Uterus (tissue), 4 donors: ENCODE results near the gene CEP120. TPM values are rescaled to one million over a fixed set of nuclear protein-coding genes. Genes with fewer than 3 reads are reported as not detected.

Source experiments
- DNase-seq, 2 donors: peaks; one replicate each; pipeline ENCODE4 v3.0.0-alpha.2; 2019 to 2020
- H3K27ac ChIP-seq, 2 donors: fragments of 200-600 bp; sonication (generic); 1 replicate in 1 of 2; 2 replicates in 1 of 2; pipeline ENCODE4 v1.5.1; 2016 to 2018
- H3K27me3 ChIP-seq, 2 donors: fragments of 200-600 bp; sonication (generic); one replicate each; pipeline ENCODE4 v1.5.1; 2018 to 2019; ENCODE audit warnings: control low read depth in 1 of 2
- H3K36me3 ChIP-seq, 2 donors: fragments of 200-600 bp; sonication (generic); one replicate each; pipeline ENCODE4 v1.5.1; 2019; ENCODE audit warnings: control low read depth in 1 of 2
- H3K4me1 ChIP-seq, 2 donors: fragments of 200-600 bp; sonication (generic); one replicate each; pipeline ENCODE4 v1.5.1; 2018 to 2019; ENCODE audit warnings: control low read depth in 1 of 2
- H3K4me3 ChIP-seq, 2 donors: fragments of 200-600 bp; sonication (generic); 1 replicate in 1 of 2; 2 replicates in 1 of 2; pipeline ENCODE4 v1.5.1; 2018 to 2019; ENCODE audit warnings: mild to moderate bottlenecking in 1 of 2
- H3K9me3 ChIP-seq, 2 donors: fragments of 200-600 bp; sonication (generic); one replicate each; pipeline ENCODE4 v1.5.1; 2019; ENCODE audit warnings: control low read depth in 1 of 2
- POLR2A ChIP-seq, 2 donors: fragments of 450-650 bp; IDR thresholded peaks; one replicate each; pipeline ENCODE4 v1.6.1; 2016; ENCODE audit warnings: antibody characterized with exemption in 2 of 2, mild to moderate bottlenecking in 1 of 2, moderate library complexity in 1 of 2
- intact Hi-C: fragments of 100-400 bp; cut with DNase I; formaldehyde crosslinking; loops from one replicate; pipeline ENCODE4 v1.15.1; 2023; ENCODE audit warnings: low total_unique reads
- total RNA-seq, 4 donors: library from RNA; depleted of rRNA in 3 of 4; stranded (reverse); fragments of >200 nt in 3 of 4; gene quantifications; one replicate each; pipeline versions ENCODE4 v1.1.0 to v1.2.4, GENCODE V29; 2014 to 2023
- TF ChIP-seq, protein P1 (sequence below), 4 experiments: fragments of 200-600 bp in 2 of 4; fragments of 450-650 bp in 2 of 4; sonication (generic) in 2 of 4; IDR thresholded peaks; one replicate each; pipeline ENCODE4 v1.5.1; 2016 to 2019; ENCODE audit warnings: antibody characterized with exemption in 4 of 4, mild to moderate bottlenecking in 2 of 4, moderate library complexity in 1 of 4
- donor health status: DM: yes; HTN: yes; CAD: no.

Gene CEP120
- total RNA-seq, 4 donors from 2014 or later = 18.2 to 55.8 (median 41.0) TPM

DNA sequence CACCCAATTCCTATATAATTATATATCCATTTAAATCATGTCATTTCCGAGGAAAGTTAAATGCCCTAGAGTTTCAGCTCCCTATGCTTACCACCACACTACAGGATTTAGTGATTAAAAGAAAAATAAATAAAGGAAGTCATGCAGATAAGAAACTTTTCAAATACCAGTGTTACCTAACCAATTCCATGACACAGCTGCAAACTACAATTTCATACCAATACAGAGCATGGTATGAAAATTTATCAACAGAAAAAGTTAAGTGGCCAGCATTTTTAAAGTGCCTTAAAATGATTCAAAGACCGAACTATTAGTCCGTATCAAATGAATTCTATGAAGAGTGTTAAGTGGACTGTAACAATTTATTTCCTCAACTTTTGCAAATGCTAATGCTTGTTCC is 35.9 kb downstream of the CEP120 start:
- H3K9me3 ChIP-seq = no peaks in the 10 kb centered on the region
- no peaks in the 10 kb centered on the region for H3K27me3 ChIP-seq
- H3K4me1 ChIP-seq = no peaks in the 10 kb centered on the region
- no peak overlapping the region for H3K27ac ChIP-seq
- intact Hi-C loops = no loop called here
- DNase-seq = no peak
- H3K36me3 ChIP-seq = no peaks in the 10 kb centered on the region
- TF ChIP-seq, protein P1, sequence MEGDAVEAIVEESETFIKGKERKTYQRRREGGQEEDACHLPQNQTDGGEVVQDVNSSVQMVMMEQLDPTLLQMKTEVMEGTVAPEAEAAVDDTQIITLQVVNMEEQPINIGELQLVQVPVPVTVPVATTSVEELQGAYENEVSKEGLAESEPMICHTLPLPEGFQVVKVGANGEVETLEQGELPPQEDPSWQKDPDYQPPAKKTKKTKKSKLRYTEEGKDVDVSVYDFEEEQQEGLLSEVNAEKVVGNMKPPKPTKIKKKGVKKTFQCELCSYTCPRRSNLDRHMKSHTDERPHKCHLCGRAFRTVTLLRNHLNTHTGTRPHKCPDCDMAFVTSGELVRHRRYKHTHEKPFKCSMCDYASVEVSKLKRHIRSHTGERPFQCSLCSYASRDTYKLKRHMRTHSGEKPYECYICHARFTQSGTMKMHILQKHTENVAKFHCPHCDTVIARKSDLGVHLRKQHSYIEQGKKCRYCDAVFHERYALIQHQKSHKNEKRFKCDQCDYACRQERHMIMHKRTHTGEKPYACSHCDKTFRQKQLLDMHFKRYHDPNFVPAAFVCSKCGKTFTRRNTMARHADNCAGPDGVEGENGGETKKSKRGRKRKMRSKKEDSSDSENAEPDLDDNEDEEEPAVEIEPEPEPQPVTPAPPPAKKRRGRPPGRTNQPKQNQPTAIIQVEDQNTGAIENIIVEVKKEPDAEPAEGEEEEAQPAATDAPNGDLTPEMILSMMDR (IDR thresholded peaks at IDR 0.05) = no peak
- no peak for TF ChIP-seq POLR2A (IDR thresholded peaks at IDR 0.05)
- H3K4me3 ChIP-seq = no peak overlapping the region

DNA sequence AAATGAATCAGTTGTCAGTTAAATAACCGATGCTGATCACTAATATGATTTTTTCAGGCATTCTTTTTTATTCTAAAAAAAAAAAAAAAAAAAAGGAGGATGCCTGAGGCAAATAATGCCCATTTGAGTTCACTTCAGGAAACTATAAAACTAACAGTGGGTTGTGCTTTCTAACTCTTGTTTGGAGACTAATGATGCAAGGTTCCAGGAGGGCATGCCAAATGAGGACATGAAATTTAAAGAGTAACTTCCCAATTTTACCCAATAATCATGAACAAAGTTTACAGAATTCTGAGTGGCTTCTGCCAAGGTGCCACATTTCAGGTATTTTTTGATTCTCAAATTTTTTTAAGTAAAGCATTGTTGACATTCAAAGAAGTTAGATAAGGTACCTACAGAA is 41.0 kb downstream of the CEP120 start:
- intact Hi-C loops = no loop called here
- no peaks in the 10 kb centered on the region for H3K27me3 ChIP-seq
- no peak overlapping the region for H3K4me3 ChIP-seq
- no peaks in the 10 kb centered on the region for H3K4me1 ChIP-seq
- no peak overlapping the region for H3K27ac ChIP-seq
- TF ChIP-seq, protein P1 (IDR thresholded peaks at IDR 0.05) = no peak
- no peak for TF ChIP-seq POLR2A (IDR thresholded peaks at IDR 0.05)
- DNase-seq = no peak
- no peaks in the 10 kb centered on the region for H3K9me3 ChIP-seq
- no peaks in the 10 kb centered on the region for H3K36me3 ChIP-seq

DNA sequence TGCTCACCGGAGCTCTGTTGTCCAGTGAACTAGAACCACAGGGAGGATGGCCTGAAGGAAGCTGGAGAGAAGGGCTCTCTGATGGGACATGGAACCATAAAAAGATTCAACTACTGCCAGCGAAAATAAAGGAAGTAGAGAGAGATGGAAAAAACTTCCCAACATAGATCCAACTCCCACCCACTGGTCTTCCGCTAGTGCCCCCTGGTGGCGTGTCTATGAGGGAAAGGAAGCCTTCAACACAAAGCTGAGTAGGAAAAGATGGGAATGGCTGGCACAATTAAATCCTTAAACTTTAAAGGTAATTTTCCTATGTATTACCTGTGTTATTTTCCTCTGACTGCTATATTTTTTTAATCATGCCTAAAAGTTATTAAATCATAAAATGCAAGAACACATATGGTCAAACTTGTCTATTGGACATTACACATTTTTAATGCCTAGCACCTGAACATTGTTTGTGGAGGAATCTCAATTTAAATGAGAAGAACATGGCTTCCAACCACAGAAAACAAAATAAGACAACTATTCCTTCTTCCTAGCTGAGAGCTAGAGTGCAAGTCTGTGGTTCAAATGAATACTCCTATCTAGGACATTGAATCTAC is 51.5 kb downstream of the CEP120 start:
- H3K9me3 ChIP-seq = no peaks in the 10 kb centered on the region
- H3K4me1 ChIP-seq = no peaks in the 10 kb centered on the region
- no peak overlapping the region for H3K27ac ChIP-seq
- TF ChIP-seq POLR2A (IDR thresholded peaks at IDR 0.05) = no peak
- TF ChIP-seq, protein P1 (IDR thresholded peaks at IDR 0.05) = peak in 2 of 4 experiments; percentile 9 to 26
- no peak overlapping the region for H3K4me3 ChIP-seq
- DNase-seq = peak; percentile 16 to 20
- intact Hi-C loops = no loop called here
- no peaks in the 10 kb centered on the region for H3K27me3 ChIP-seq
- no peaks in the 10 kb centered on the region for H3K36me3 ChIP-seq

DNA sequence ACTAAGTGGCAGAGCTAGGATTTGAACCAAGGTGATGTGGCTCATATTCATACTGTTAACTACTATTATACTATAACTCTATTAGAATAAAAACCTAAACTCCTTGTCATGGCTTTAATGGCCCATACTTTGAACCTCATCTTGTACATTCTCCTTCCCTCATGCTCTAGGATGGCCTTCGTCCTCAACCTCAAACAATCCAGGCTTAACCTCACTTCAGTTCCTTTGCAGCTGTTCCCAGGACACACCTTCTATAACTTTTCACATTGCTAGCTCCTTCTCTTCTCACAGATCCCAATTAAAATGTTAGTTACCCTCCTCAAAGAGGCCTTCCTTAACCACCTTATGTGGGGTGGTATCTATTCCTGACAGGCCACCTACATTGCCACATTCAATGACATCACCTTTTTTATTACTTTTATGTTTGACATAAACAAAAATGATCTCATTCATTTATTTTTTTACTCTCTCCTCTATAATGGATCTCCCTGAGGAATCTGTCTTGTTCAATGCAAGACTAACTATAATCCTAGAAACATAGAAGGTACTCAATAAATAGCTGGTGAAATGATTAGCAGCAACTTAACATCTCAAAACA is 53.7 kb downstream of the CEP120 start:
- Histone ChIP-seq H3K36me3 (no peaks in the 10 kb centered on the region), H3K27ac (no peak overlapping the region), H3K4me3 (no peak overlapping the region), H3K9me3 (no peaks in the 10 kb centered on the region), H3K27me3 (no peaks in the 10 kb centered on the region), H3K4me1 (peaks cover 0 to 4% of the 10 kb centered on the region in 2 donors)
- DNase-seq = no peak
- no peak for TF ChIP-seq POLR2A (IDR thresholded peaks at IDR 0.05)
- TF ChIP-seq, protein P1 (IDR thresholded peaks at IDR 0.05) = no peak
- intact Hi-C loops = no loop called here

- intact Hi-C loops = no loop called here
- peaks cover 0 to 5% of the 10 kb centered on the region in 2 donors for H3K4me1 ChIP-seq
Measured at GRCh38 chr5:123367739-123368138, 55.5 kb downstream of the CEP120 start.

More at GRCh38 chr5:123367739-123368138, 55.5 kb downstream of the CEP120 start:
- Histone ChIP-seq H3K27me3 (no peaks in the 10 kb centered on the region), H3K9me3 (no peaks in the 10 kb centered on the region), H3K4me3 (no peak overlapping the region), H3K27ac (no peak overlapping the region), H3K36me3 (no peaks in the 10 kb centered on the region)
- no peak for DNase-seq
- no peak for TF ChIP-seq POLR2A (IDR thresholded peaks at IDR 0.05)
- TF ChIP-seq, protein P1 (IDR thresholded peaks at IDR 0.05) = peak in 2 of 4 experiments; percentile 30 to 42
